Measurements from ENCODE around the gene ALG5.

The ALG5 gene

GRCh38 chr13:36959456-36960116, 39.6 kb downstream of the ALG5 start:
- no peak for DNase-seq (ENCODE audit: low read depth)
- TF ChIP-seq CTCF (conservative IDR thresholded peaks at IDR 0.05; ENCODE audit: low read length) = no peak
- H3K4me3 ChIP-seq (ENCODE audit: low read length) = no peak overlapping the region

- no peak overlapping the region for H3K4me3 ChIP-seq (ENCODE audit: low read length)
- no peak for TF ChIP-seq CTCF (conservative IDR thresholded peaks at IDR 0.05; ENCODE audit: low read length)
- DNase-seq (ENCODE audit: low read depth) = no peak
Observed at GRCh38 chr13:36954542-36954941, 44.6 kb downstream of the ALG5 start.

GRCh38 chr13:36950920-36951319, 48.2 kb downstream of the ALG5 start:
- no peak for DNase-seq (ENCODE audit: low read depth)
- TF ChIP-seq CTCF (conservative IDR thresholded peaks at IDR 0.05; ENCODE audit: low read length) = no peak
- no peak overlapping the region for H3K4me3 ChIP-seq (ENCODE audit: low read length)

GRCh38 chr13:36950330-36950729, 48.8 kb downstream of the ALG5 start:
- DNase-seq (ENCODE audit: low read depth) = no peak
- H3K4me3 ChIP-seq (ENCODE audit: low read length) = no peak overlapping the region
- TF ChIP-seq CTCF (conservative IDR thresholded peaks at IDR 0.05; ENCODE audit: low read length) = no peak

- TF ChIP-seq CTCF (conservative IDR thresholded peaks at IDR 0.05; ENCODE audit: low read length) = no peak
- DNase-seq (ENCODE audit: low read depth) = no peak
- no peak overlapping the region for H3K4me3 ChIP-seq (ENCODE audit: low read length)
Observed at GRCh38 chr13:36945078-36945477, 54.1 kb downstream of the ALG5 start.

- TF ChIP-seq CTCF (conservative IDR thresholded peaks at IDR 0.05; ENCODE audit: low read length) = no peak
- no peak overlapping the region for H3K4me3 ChIP-seq (ENCODE audit: low read length)
- no peak for DNase-seq (ENCODE audit: low read depth)
Observed at GRCh38 chr13:36925603-36926002, 73.5 kb downstream of the ALG5 start.

- DNase-seq (ENCODE audit: low read depth) = no peak
- no peak overlapping the region for H3K4me3 ChIP-seq (ENCODE audit: low read length)
- TF ChIP-seq CTCF (conservative IDR thresholded peaks at IDR 0.05; ENCODE audit: low read length) = no peak
Observed at GRCh38 chr13:36924001-36924400, 75.1 kb downstream of the ALG5 start.
